DOHH2 (cell line): ENCODE results near the gene DENND1A.
A peak's percentile ranks its signal among the peaks of the same experiment; 100 is the strongest.

Experiments used
- H3F3A ChIP-seq: fragments of 200-600 bp; sonication (generic), shearing (Covaris generic); 2 replicates; pipeline ENCODE4 v1.6.0; 2016; ENCODE audit warnings: antibody characterized with exemption, mild to moderate bottlenecking; ENCODE audit not compliant: control insufficient read depth, insufficient read depth
- H3K27ac ChIP-seq: fragments of 200-600 bp; sonication (generic); 2 replicates; pipeline ENCODE4 v1.5.1; 2014; ENCODE audit warnings: low read depth, mild to moderate bottlenecking, low read length, moderate library complexity
- H3K27me3 ChIP-seq: fragments of 200-600 bp; sonication (generic); 2 replicates; pipeline ENCODE4 v1.6.1; 2014; ENCODE audit warnings: mild to moderate bottlenecking, low read length, mixed read lengths; ENCODE audit not compliant: control insufficient read depth
- H3K36me3 ChIP-seq: fragments of 200-600 bp; sonication (generic); 2 replicates; pipeline ENCODE4 v1.6.1; 2014; ENCODE audit warnings: mild to moderate bottlenecking, low read length, moderate library complexity, mixed read lengths; ENCODE audit not compliant: control insufficient read depth
- H3K4me1 ChIP-seq: fragments of 200-600 bp; sonication (generic); 2 replicates; pipeline ENCODE4 v1.6.1; 2014; ENCODE audit warnings: mild to moderate bottlenecking, low read length, mixed read lengths; ENCODE audit not compliant: control insufficient read depth
- H3K4me2 ChIP-seq: fragments of 200-600 bp; sonication (generic); 2 replicates; pipeline ENCODE4 v1.6.0; 2014; ENCODE audit warnings: mild to moderate bottlenecking, low read length, moderate library complexity
- H3K4me3 ChIP-seq: fragments of 200-600 bp; sonication (generic); 2 replicates; pipeline ENCODE4 v1.5.1; 2014; ENCODE audit warnings: mild to moderate bottlenecking, low read length, mixed read lengths
- H3K79me2 ChIP-seq: fragments of 200-600 bp; sonication (generic); 2 replicates; pipeline ENCODE4 v1.6.1; 2014; ENCODE audit warnings: mild to moderate bottlenecking, low read length, mixed read lengths; ENCODE audit not compliant: control insufficient read depth
- H3K9me2 ChIP-seq: fragments of 200-600 bp; sonication (generic); replicated peaks from 2 replicates; pipeline ENCODE4 v1.6.1; 2014; ENCODE audit warnings: mild to moderate bottlenecking, low read length, mixed read lengths; ENCODE audit not compliant: control insufficient read depth
- H3K9me3 ChIP-seq: fragments of 200-600 bp; sonication (generic); 2 replicates; pipeline ENCODE4 v1.6.1; 2014; ENCODE audit warnings: antibody characterized with exemption, low read length, mixed read lengths; ENCODE audit not compliant: control insufficient read depth, insufficient read depth
- H4K20me1 ChIP-seq: fragments of 200-600 bp; sonication (generic); 2 replicates; pipeline ENCODE4 v1.6.0; 2014; ENCODE audit warnings: low read depth, mild to moderate bottlenecking, antibody characterized with exemption, low read length, moderate library complexity; ENCODE audit not compliant: control insufficient read depth, insufficient read depth
- CTCF ChIP-seq: fragments of 200-600 bp; sonication (generic); IDR thresholded peaks from one replicate; pipeline ENCODE4 v1.5.1; 2014; ENCODE audit warnings: antibody characterized with exemption, mild to moderate bottlenecking, low read depth, low read length; ENCODE audit not compliant: poor library complexity, severe bottlenecking
- EZH2phosphoT487 ChIP-seq: fragments of 200-600 bp; sonication (generic); IDR thresholded peaks from 2 replicates; pipeline ENCODE4 v1.6.1; 2017; ENCODE audit warnings: borderline replicate concordance, mild to moderate bottlenecking, antibody characterized with exemption, low read length, moderate library complexity, mixed read lengths

Gene DENND1A

GRCh38 chr9:123346026-123346425 lies 583.9 kb downstream of the DENND1A start:
- peak overlapping the region; percentile 55 for H3K4me3 ChIP-seq
- H3K4me1 ChIP-seq = peaks cover 89% of the 10 kb centered on the region
- TF ChIP-seq CTCF (no peak), EZH2phosphoT487 (no peak)
- no peaks in the 10 kb centered on the region for H4K20me1 ChIP-seq
- H3F3A ChIP-seq = peaks cover 45% of the 10 kb centered on the region
- peaks cover 38% of the 10 kb centered on the region for H3K79me2 ChIP-seq
- no peaks in the 10 kb centered on the region for H3K27me3 ChIP-seq
- no peaks in the 10 kb centered on the region for H3K36me3 ChIP-seq
- no peaks in the 10 kb centered on the region for H3K9me2 ChIP-seq
- H3K27ac ChIP-seq = peak overlapping the region; percentile 99
- peak overlapping the region; percentile 88 for H3K4me2 ChIP-seq
- no peaks in the 10 kb centered on the region for H3K9me3 ChIP-seq

- no peaks in the 10 kb centered on the region for H4K20me1 ChIP-seq
- H3K9me3 ChIP-seq = no peaks in the 10 kb centered on the region
- H3K27ac ChIP-seq = peak overlapping the region; percentile 99
- H3F3A ChIP-seq = peaks cover 45% of the 10 kb centered on the region
- H3K4me3 ChIP-seq = peak overlapping the region; percentile 55
- H3K36me3 ChIP-seq = no peaks in the 10 kb centered on the region
- TF ChIP-seq EZH2phosphoT487 (no peak), CTCF (no peak)
- no peaks in the 10 kb centered on the region for H3K27me3 ChIP-seq
- H3K4me2 ChIP-seq = peak overlapping the region; percentile 88
- H3K4me1 ChIP-seq = peaks cover 93% of the 10 kb centered on the region
- peaks cover 39% of the 10 kb centered on the region for H3K79me2 ChIP-seq
- no peaks in the 10 kb centered on the region for H3K9me2 ChIP-seq
These were observed 584.4 kb downstream of the DENND1A start for GRCh38 chr9:123345567-123345955.

- Histone ChIP-seq H3K9me2 (no peaks in the 10 kb centered on the region), H3K4me3 (peak overlapping the region; percentile 76), H3K4me1 (peaks cover 97% of the 10 kb centered on the region), H3K27me3 (no peaks in the 10 kb centered on the region), H3K4me2 (peak overlapping the region; percentile 88), H3F3A (peaks cover 57% of the 10 kb centered on the region), H4K20me1 (no peaks in the 10 kb centered on the region), H3K9me3 (no peaks in the 10 kb centered on the region), H3K36me3 (no peaks in the 10 kb centered on the region), H3K27ac (peak overlapping the region; percentile 99), H3K79me2 (peaks cover 39% of the 10 kb centered on the region)
- TF ChIP-seq EZH2phosphoT487 = no peak
- TF ChIP-seq CTCF = no peak
These were observed 585.6 kb downstream of the DENND1A start for GRCh38 chr9:123344192-123344949.
